ENCODE data around the gene BCLAF1.

DNA sequence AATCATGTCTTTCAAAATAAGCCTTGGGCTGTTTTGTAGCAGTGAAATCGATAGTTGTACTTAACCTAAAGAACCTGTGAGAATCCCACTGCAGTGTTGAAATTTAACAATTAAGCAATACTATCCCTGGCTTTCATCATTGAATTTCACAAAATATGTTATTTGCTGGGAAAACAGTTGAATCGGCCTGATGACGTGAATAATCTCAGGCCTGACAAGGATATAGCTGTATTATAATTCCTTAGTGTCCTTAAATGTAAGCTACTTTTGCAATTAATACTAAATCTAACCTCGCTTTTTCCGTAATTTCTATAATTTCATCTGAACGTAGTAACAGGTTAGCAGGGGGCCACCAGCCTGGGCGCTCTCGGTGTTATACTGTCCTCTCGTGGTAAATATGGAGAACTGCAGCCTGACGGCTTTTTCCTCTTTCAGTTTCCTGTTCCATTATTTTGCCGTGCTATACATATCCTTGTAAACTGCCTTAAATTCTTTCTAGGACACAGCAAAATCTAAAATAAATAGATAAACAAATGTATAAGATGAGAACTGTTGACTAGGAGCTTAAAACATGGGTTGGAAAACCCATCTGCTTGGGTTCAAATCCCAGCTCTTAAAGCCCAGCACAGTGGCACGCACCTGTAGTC lies 63.5 kb downstream of the BCLAF1 start:
- TF ChIP-seq CTCF (IDR thresholded peaks at IDR 0.05) (peak; percentile 95 to 100 (median 100)), POLR2A (IDR thresholded peaks at IDR 0.05) (no peak)
